Measurements from ENCODE around the gene CNPPD1.

Gene CNPPD1

DNA sequence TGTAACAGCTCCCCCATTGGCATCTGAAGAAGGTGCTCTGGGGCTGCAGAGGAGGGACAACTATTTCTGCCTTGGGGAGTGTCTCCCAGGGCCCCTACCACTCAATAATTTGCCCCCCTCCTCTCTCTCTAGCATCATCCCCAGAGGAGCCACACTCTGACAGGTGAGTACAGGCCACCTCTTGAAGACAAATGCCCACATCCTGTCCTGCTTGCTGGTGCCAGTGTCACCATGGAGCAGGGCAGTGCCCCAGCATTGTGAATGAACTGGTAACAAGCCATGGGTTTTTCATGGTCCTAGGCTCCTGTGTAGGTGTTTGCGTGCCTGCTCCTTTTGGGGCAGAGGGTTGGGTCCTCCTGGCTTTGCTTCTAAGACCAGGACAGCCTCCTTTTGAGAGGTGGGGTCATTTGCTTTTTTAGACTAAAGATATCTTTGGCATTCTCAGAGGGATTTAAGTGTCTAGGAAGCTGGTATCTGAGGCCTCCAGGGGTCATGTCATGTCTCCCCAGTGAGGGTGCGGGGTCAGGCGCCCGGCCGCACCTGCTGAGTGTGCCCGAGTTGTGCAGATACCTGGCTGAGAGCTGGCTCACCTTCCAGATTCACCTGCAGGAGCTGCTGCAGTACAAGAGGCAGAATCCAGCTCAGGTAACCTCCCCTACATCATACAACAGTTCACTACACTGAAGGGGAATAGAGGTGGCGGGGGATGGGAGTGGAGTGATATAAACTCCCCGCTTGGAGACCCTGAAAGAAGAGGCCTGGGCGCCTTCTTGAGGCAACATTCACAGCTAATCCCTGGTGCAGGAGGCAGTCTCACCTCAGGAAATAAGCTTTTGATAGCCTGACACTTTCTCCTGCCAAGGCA, 3.1 kb upstream of the CNPPD1 start:
- DNase-seq (ENCODE audit: low spot score) (no peak), FAIRE-seq (no peak)

DNA sequence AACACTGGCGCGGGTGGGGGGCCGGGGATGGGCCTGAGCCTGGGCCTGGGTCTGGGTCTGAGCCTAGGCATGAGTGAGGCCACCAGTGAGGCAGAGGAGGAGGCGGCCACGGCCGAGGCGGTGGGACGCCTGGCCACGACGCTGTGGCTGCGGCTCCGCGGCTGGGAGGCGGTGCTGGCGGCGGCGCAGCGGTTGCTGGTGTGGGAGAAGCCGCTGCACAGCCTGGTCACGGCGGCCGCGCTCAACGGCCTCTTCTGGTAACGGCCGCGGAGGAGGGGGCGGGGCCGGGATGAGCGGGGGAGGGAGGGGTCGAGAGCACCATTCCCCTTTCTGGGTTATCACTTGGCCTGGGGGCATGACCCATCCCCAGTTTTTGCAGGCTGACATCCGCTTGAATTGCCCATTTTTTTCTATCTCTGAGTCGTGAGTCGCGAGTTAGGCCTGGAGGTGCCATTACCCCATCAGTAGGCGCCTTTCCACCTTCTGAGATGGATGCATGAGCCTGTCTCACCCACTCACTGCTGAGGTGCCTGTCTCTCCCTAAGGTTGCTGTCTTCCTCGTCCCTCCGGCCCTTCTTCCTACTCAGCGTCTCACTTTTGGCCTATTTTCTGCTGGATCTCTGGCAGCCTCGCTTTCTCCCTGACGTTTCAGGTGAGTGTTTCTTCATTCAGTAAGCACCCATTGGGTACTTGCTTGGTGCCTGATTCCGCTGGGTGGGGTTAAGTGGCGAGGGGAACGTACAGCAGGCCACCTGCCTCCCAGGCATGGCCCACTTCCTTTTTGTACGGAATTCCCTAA, 1.9 kb upstream of the CNPPD1 start:
- FAIRE-seq (no peak), DNase-seq (ENCODE audit: low spot score) (peak; percentile 40)

DNA sequence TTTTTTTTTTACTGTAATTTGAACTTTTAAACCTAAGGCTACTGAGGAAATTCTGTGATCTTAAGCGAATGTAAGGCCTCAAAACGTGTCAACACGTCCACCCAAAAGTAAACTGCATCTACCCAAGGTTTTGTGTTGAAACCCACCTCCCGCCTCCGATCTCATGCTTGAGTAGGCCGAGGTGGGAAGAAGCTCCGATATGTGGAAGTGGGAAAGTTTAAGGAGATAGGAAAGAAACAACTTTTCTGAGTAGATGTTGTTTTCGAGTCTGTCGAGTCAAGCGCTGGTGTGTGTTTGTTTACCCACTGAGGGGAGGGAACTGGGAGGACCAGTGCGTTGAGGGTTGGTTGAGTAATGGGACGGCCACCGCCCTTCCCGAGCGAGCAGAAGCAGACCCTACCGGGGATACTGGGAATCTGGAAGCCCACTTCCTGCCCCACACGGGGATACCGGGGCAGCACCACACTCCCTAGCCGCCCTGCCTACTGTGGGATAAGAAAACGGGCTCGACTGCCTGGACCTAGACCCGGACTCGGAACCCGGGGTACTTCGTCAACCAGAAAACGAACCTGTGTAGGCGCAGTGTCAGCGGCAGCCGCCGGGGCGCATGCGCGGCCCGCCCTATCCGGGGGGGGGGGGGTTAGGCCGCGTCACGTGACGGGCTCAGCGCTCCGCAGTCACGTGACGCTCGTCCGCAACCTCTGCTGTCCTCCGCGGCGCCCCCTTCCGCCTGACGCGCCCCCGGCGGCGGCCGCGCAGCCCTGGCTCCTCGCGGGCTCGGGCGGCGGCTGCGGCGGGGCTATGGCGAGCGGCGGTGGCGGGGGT, 1.0 kb upstream of the CNPPD1 start, which contains the start of gene RETREG2:
Gene RETREG2 (plus strand): TSS at position 724 of the 825 bp plus-strand sequence. CDS start 78 bp downstream, at position 802.
- DNase-seq (ENCODE audit: low spot score) (peak; percentile 98), FAIRE-seq (peak; percentile 73)

DNA sequence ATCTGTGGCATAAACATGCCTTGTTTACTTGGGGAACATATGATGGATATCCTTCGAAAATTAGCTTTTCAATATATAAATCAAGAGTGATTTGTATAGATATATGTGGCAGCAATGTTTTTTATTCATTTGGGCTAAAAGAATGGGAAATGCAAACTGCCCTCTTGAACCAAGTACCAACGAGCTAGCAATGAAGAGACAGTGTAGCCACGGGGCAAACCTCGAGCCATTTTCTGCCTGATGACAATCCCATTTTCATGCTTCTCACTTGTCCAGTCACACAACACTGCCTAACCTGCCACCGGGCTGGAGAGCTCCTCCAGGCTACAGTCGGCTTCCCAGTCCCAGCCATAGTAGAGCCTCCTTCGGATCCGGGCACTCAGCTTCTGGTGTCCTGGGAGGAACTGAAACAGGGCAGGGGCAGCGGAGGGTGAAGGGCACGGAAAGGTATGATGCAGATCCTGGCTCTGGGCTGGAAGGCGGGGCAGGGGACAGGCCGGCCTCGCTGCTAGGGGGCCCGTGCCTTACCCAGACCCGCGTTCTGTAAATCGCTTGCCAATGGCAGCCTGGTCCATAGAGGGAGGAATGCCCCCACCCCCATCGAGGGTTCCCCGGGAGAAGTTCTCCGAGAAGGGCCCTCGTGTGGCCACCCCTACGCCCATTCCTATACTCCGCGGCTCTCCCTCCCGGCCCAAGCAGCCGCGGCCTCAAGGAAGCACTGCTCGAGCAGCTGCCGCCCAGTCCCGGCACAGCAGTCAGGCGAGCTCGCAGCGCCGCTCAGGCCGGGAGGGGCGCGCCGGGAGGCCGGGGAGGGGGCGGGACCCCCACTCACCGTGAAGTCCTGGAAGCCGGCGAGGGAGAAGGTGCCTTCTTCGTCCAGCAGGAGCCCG, 552 bp downstream of the CNPPD1 start:
- DNase-seq (ENCODE audit: low spot score): peak; percentile 46
- FAIRE-seq: no peak

DNA sequence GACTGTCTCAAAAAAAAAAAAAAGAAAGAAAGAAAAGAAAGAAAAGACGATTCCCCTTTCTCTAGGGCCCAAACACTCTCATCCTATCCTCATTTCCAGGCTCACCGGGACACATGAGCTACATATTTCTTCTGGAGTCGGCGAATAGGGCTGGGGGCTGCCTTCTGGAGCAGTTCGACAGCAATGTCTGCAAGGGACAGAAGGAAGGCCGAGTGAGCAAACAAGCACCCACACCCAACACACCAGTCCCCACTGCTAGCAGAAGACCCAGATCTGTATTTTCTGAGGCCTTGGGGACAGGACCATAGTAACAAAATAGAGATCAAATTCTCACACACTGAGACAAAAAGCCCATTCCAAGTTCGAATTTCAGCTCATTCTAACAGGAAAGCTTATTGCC, 1.2 kb downstream of the CNPPD1 start:
- no peak for DNase-seq (ENCODE audit: low spot score)
- no peak for FAIRE-seq

DNA sequence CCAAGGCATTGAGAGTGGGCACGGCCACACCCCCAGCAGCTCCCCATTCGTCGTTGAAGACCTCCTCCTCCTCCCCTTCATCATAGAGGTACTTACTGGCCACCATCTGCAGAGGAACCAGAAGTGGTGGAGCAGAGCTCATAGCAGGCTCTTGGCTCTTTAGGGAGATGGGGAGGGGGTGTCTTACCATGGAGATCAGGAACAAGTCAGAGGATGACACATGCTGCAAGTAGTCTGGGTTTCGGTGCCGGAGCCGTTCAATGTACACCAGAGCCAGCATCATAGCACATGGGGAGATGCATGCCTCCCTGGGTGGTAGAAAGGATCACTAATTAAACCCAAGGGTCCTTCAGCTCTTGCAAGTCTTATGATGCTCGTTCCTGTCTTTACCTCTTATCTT, 1.9 kb downstream of the CNPPD1 start:
- DNase-seq (ENCODE audit: low spot score): no peak
- FAIRE-seq: no peak

DNA sequence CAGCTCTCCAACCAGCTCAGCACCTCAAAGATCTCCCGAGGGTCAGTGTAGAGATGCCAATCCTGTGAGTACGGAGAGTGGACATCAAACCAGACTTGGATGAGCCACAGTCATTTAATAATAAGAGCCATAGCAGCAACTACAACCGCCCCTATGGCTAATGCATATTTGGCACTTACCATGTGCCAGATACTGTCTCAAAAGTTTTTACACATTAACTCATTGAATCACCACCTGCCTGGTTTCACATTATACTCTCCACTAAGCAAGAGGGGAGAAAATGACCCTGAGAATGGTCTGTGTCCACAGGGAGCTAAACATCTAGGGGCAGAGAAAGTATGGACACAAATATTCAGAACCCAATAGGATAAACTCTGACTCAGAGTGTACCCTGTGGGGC, 2.6 kb downstream of the CNPPD1 start:
- DNase-seq (ENCODE audit: low spot score): no peak
- no peak for FAIRE-seq

DNA sequence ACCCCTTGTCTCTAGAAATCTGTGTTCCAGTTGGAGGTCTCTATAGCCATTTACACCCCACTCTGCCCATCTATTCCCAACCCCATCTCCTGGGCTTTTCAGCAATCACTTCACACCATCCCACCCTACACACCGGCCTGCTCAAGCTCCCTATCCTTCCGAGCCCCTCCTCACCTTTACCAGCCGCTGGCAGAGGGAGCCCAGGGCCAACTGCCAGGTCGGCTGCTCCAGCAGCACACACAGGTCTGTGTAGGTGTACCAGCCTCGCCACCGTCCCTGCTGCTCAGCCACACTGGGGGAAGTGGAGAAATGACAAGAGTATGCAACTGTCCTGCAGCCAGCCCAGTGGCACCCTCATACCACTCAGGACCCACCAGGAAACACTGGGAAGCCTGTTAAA, 3.5 kb downstream of the CNPPD1 start:
- no peak for FAIRE-seq
- no peak for DNase-seq (ENCODE audit: low spot score)

DNA sequence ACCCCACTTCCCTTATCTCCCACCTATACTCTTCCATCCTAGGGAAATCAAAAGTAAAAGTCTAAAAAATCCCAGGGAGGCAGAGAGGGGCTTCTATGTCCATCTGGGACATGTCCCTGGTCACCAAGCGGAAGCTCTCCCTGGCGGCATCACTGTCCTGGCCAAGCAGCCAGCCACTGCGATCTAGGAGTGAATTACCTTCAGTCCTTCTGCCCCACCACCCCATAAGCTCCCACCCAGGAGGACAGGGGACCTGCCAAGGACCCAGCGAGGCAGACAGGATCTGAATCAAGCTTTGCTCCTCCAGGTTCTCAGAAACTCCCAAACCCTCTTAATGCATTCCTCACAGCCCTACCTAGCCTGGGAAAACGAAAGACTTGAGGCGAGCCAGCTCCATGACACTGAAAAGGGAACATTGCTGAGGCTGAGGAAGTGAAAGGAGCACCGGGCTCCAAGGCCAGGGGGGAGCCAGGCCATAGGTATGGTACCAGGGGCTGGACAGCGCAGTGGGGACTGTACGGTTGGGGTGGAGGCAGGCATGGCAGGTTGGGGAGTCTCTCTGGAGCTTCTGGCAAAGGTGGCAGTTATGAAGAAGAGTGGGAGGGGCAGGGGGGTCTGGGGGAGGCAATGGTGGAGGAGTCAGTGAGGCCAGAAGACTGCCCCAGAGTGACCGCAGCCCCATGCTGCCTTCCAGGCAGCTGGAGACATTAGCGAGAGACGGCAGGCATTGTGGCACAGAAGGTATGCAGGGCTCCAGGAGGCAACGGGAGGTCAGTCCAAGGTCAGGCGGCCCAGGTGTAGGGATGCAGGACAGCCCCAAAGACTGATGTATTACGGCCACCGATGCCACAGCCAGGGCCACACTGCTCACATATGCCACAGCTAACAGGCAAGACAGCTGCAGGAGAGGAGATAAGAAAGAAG, 4.2 kb downstream of the CNPPD1 start:
- no peak for FAIRE-seq
- no peak for DNase-seq (ENCODE audit: low spot score)

DNA sequence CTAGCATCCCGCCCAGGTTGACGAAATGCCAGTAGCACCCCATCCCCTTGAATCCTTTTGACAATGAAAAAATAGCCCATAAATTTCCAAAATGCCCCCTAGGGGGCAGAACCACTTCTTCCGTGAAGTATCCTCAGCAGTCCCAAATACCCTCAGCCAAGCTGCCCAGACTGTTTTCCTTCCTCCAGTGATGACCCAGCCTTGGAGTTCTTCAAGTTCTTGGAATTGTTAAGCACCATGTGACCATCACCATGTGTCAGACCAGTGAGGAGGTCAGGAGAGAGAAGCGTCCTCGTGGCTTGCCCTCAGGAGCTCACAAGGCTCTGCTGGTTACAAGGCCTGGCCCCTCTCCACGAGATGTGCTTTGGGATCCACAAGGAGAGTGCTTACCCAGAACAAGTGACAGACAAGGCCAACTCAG, 5.5 kb downstream of the CNPPD1 start:
- DNase-seq (ENCODE audit: low spot score): peak; percentile 39
- FAIRE-seq: no peak

DNA sequence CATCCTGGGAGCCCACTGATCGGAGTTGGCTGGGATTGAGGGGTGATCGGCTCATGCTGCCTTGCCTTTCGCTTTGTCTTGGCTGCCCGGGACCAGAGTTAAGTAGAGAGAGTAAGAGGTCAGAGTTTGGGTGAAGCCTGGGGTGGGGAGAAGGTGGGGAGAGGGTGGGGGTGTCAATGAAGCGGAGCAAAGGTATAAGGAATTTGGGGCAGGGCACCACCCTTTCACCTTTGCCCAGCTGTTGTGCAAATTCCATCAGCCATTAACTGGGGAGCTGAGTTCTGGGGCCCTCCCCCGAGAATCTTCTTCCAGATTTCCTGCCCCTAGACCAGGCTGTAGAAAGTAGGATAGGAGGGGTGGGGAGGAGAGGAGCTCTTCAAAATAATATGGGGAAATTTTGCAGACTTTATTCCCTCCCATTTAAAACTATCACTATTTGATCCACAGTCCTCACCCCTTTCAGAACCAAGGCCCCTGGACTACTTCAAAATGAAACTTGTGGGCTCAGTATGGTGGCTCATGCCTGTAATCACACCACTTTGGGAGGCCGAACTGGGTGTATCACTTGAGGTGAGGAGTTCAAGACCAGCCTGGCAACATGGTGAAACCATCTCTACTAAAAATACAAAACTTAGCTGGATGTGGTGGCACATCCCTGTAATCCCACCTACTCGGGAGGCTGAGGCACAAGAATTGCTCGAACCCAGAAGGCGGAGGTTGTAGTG, 6.6 kb downstream of the CNPPD1 start, which contains the start of gene SLC23A3:
Gene SLC23A3 (minus strand): TSS at position 100 of the 725 bp plus-strand sequence. CDS start 45 bp downstream, at position 55.
- FAIRE-seq: no peak
- no peak for DNase-seq (ENCODE audit: low spot score)

DNA sequence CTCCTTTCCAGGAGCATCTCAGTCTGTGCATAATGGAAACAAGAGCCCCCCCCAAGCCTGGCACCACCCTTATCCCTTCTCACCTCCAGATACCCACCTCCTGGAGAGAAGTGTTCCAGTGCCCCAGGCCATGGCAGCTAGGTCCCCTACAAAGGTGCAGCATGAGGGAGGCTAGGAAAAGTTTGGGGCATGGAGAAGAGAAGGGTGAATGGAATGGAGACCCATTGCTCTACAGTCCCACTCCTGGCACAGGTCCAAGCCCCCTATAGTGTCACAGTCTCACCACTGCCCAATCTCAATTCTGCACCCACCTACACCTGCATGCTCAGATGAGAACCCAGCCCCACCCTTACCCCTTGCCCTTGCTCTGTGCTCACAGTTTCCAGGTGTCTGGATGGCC, 7.8 kb downstream of the CNPPD1 start:
- no peak for FAIRE-seq
- DNase-seq (ENCODE audit: low spot score): no peak

DNA sequence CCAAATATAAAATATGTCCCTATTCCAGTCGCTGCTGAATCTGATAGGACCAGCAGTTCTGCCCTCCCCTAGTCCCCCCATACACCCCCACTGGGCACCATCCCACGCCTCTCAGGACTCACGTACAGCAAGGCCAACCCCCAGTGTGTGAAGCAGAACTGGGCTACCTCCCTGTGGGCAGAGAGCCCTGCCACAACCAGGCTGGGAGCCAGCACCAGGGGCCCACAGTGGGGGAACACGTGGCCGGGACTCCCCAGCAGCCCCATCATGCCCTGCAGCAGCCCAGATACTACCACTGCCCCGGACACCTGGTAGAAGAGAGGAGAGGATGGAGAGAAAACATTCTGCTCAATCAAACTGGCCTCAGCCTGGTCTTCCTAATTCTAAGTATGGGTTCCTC, 8.2 kb downstream of the CNPPD1 start:
- DNase-seq (ENCODE audit: low spot score) (no peak), FAIRE-seq (no peak)

DNA sequence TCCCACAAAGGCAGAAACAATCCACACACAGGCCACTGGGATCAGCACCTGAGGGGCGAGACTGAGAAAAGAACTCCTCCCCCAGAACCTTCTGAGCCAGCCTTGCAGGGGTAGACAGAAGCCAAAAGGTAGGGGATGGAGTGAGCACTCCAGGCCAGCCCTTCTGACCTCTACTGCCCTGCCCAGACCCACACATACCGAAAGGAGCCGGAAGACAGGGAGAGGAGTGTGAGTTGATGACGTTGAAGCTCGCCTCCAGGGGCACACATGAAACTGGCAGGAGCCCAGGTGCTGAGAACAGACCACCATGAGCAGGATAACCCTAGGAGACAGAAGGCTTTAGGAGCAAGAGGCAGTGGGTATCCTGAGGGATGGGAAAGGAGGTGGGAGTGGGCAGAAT, 8.7 kb downstream of the CNPPD1 start:
- FAIRE-seq: no peak

DNA sequence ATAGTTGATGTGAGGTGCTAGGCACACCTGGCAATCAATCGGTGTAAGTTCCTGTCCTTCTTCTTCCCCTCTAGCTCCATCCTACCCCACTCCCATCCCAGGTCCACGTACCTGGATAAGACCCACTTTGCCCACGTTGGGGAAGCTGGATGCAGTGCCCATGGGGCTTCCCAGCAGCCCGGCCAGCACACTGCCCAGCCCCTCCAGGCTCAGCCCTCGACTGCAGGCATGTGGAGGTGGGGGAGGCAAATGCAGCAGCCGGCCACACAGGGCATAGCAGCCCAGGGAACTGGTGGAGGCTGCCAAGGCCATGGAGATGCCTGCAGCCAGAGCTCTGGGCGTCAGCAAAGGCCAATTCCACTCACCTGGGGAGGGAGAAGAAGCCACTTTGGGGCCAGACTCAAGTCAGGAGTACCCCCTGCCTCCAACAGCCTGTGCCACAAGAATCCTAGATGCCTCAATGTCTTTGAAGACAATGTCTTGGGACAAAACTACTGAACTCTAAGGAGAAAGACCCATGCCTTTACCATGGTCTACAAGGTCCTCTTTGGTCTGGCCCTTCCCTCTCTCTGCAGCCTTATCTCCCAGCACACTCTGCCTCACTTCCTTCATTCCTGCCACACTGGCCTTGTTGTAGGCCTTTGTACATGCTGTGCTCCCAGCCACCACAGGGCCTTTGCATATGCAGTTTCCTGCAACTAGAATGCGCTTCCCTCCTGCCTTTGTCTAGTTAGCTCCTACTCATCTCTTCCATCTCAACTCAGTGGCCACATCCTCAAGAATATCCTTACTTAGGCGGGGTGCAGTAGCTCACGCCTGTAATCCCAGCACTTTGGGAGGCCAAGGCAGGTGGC, 11.4 kb downstream of the CNPPD1 start:
- DNase-seq (ENCODE audit: low spot score): no peak
- no peak for FAIRE-seq

More for the DNA sequence above, 8.7 kb downstream of the CNPPD1 start:
- DNase-seq (ENCODE audit: low spot score): no peak

DNA sequence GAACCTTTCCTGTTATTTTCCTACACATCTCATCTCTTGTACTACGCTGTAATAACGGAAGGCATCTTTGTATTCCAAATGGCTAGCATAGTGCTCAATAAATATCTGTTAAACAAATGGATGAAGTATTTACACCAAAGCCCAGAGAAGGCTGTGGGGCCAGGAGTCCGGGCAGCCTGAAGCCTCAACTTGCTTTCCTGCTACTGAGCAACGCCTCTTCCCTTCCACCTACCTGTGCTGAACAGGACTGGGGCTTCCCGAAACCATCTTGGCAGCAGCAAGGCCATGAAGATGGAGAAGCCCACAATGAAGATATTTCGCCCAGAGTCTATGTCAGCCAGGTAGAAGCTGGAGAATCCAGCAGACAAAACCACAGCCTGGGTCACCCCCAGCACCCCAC, 13.6 kb downstream of the CNPPD1 start:
- no peak for DNase-seq (ENCODE audit: low spot score)
- no peak for FAIRE-seq

DNA sequence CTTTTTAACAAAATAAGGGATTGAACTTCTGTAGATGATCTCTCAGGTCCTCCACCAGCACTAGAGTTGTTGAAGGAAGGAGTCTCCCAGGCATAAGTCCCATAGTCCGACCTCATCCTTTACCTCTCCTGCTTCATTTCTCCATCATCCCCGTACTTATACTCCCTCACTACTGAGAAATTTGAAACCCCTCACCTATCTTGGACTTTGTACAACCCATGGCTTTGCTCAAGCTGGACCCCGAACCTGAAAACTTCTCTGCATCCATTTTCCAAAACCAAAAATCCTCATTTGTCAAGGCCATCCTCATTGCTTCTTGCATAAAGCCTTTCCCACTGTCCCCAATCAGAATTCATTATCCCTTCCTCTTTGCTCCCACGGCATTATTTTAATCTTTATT, 15.6 kb downstream of the CNPPD1 start:
- DNase-seq (ENCODE audit: low spot score): no peak

More for the DNA sequence above, 15.6 kb downstream of the CNPPD1 start:
- FAIRE-seq: no peak
